Neutrophil (primary cell): ENCODE measurements around the gene GAS7.

Experiments
- H3K27ac ChIP-seq: fragments of 200-600 bp; sonication (generic); 2 replicates; pipeline ENCODE4 v1.5.1; 2016; ENCODE audit warnings: mild to moderate bottlenecking, moderate library complexity
- H3K27me3 ChIP-seq: fragments of 200-600 bp; sonication (generic); 2 replicates; pipeline ENCODE4 v1.6.0; 2016; ENCODE audit warnings: mild to moderate bottlenecking
- H3K36me3 ChIP-seq: fragments of 200-600 bp; sonication (generic); 2 replicates; pipeline ENCODE4 v1.5.1; 2017
- H3K4me1 ChIP-seq, 2 experiments: fragments of 200-600 bp in 1 of 2; sonication (generic) in 1 of 2; 1 replicate in 1 of 2; 2 replicates in 1 of 2; pipeline versions ENCODE4 v1.5.1 to v1.6.1; 2013 to 2016; ENCODE audit warnings: low read depth in 1 of 2, low read length in 1 of 2, mild to moderate bottlenecking in 1 of 2, moderate library complexity in 1 of 2; ENCODE audit not compliant: control insufficient read depth in 1 of 2, insufficient read depth in 1 of 2
- H3K4me3 ChIP-seq, 2 experiments: fragments of 200-600 bp in 1 of 2; sonication (generic) in 1 of 2; 1 replicate in 1 of 2; 2 replicates in 1 of 2; pipeline ENCODE4 v1.5.1; 2013 to 2016; ENCODE audit warnings: low read depth in 1 of 2, low read length in 1 of 2, mild to moderate bottlenecking in 1 of 2, moderate library complexity in 1 of 2
- H3K9me3 ChIP-seq: fragments of 200-600 bp; sonication (generic); 2 replicates; pipeline ENCODE4 v1.5.1; 2016
- TF ChIP-seq, protein P1 (sequence below): fragments of 200-600 bp; sonication (generic); IDR thresholded peaks from 2 replicates; pipeline ENCODE4 v1.5.1; 2016; ENCODE audit warnings: antibody characterized with exemption

GAS7 gene

DNA sequence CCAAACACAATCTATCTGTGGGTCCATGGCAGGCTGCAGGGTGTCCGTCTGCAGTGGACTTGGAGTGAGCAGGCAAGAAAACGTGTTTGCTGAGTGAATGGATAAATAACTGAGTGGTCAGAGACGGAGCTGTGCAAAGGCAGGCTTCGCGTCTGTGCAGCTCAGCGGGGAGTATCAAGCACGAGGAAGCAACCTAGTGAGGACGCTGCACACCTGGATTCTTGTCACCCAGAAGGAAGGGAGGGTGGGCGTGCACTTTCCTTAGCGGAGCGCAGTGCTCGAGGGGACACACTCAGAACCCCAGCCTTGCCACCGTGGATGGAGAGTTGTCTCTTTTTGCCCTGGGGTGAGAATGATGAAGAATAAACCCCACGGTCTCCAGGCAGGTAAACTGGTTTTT, 291.8 kb downstream of the GAS7 start:
- H3K9me3 ChIP-seq, result no peaks in the 10 kb centered on the region
- H3K4me1 ChIP-seq, result peaks cover 2 to 7% of the 10 kb centered on the region in 2 experiments
- peaks cover 10% of the 10 kb centered on the region for H3K36me3 ChIP-seq
- TF ChIP-seq, protein P1, sequence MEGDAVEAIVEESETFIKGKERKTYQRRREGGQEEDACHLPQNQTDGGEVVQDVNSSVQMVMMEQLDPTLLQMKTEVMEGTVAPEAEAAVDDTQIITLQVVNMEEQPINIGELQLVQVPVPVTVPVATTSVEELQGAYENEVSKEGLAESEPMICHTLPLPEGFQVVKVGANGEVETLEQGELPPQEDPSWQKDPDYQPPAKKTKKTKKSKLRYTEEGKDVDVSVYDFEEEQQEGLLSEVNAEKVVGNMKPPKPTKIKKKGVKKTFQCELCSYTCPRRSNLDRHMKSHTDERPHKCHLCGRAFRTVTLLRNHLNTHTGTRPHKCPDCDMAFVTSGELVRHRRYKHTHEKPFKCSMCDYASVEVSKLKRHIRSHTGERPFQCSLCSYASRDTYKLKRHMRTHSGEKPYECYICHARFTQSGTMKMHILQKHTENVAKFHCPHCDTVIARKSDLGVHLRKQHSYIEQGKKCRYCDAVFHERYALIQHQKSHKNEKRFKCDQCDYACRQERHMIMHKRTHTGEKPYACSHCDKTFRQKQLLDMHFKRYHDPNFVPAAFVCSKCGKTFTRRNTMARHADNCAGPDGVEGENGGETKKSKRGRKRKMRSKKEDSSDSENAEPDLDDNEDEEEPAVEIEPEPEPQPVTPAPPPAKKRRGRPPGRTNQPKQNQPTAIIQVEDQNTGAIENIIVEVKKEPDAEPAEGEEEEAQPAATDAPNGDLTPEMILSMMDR, result no peak
- H3K27ac ChIP-seq, result no peak overlapping the region
- H3K4me3 ChIP-seq, result no peak overlapping the region
- no peaks in the 10 kb centered on the region for H3K27me3 ChIP-seq

DNA sequence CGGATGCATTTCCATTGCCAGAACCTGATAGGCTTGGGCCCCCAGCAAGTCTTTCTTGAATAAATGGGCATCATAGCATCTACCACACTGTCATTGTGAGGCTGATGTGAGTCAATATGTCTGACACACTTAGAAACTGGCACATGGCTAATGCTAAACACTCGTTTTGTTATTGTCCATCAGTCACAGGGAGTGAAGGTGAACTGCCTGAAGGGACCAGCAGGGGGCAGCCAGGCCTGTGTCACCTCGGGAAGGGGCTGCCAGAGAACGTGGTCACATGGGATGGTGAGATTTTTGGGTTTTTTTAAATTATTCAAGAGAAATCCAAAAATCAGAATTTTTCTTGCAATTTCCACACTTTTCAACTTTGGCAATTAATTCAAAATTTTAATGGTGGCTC, 292.5 kb downstream of the GAS7 start:
- H3K4me3 ChIP-seq, result no peak overlapping the region
- no peak overlapping the region for H3K27ac ChIP-seq
- H3K27me3 ChIP-seq, result no peaks in the 10 kb centered on the region
- H3K9me3 ChIP-seq, result no peaks in the 10 kb centered on the region
- H3K4me1 ChIP-seq, result peaks cover 9 to 14% of the 10 kb centered on the region in 2 experiments
- peaks cover 3% of the 10 kb centered on the region for H3K36me3 ChIP-seq
- TF ChIP-seq, protein P1, result peak; percentile 25

DNA sequence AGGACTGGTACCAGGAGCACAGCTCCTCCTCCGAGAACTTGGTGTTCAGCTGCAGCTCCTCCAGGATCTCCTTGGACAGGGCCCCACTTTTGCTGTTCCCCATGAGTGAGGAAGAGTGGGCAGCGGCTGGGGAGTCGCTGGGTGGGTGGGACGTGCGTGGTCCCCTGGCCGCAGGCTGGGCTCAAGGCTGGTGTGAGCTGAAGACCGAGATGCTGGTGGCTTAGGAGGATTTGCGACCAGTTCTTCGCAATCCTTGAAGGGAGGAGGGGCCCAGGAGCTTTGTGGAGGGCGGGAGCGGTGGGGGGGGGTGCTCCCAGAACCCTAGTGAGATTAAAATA, 293.4 kb downstream of the GAS7 start, which contains the start of gene RCVRN:
Gene RCVRN, minus strand, starts transcription at position 194 of the 338 bp plus-strand sequence. Its CDS starts 91 bp downstream, at position 103.
- H3K27me3 ChIP-seq, result no peaks in the 10 kb centered on the region
- peaks cover 17 to 23% of the 10 kb centered on the region in 2 experiments for H3K4me1 ChIP-seq
- H3K27ac ChIP-seq, result no peak within 1 kb of the TSS
- H3K36me3 ChIP-seq, result no peaks in the 10 kb centered on the region
- TF ChIP-seq, protein P1, result no peak
- no peaks in the 10 kb centered on the region for H3K9me3 ChIP-seq
- H3K4me3 ChIP-seq, result no peak within 1 kb of the TSS

DNA sequence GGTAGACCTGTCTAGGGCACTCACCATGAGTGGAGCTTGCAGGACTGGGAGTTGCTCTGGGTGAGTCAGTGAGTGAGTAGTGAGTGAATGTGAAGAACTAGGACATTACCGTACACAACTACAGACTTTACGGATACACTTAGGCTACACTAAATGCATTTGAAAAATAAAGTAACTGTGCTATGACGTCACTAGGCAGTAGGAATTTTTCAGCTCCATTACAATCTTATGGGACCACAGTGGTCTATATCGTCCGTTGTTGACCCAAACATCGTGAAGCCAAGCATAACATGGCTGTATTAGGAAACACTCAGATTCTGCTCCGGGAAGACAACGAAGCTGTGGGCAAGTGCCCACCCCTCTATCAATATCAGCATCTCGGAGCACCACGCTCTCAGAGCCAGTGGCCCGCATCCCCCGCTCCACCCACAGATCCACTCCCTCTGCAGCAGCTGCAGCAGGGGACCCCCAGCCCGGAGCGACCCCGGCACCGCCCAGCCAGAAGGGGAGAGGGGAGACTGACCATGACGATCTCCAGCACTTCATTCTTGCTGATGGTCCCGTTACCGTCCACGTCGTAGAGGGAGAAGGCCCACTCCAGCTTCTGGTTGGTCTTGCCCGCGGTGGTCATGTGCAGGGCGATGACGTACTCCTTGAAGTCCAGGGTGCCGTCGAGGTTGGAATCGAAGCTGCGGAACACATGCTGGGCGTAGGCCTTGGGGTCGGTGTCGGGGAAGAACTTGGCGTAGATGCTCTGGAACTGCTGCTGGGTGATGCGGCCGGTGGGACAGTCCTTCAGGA, 293.9 kb downstream of the GAS7 start:
- H3K4me3 ChIP-seq, result no peak overlapping the region
- H3K9me3 ChIP-seq, result no peaks in the 10 kb centered on the region
- TF ChIP-seq, protein P1, result no peak
- H3K27me3 ChIP-seq, result no peaks in the 10 kb centered on the region
- no peaks in the 10 kb centered on the region for H3K36me3 ChIP-seq
- peaks cover 23 to 29% of the 10 kb centered on the region in 2 experiments for H3K4me1 ChIP-seq
- H3K27ac ChIP-seq, result no peak overlapping the region

DNA sequence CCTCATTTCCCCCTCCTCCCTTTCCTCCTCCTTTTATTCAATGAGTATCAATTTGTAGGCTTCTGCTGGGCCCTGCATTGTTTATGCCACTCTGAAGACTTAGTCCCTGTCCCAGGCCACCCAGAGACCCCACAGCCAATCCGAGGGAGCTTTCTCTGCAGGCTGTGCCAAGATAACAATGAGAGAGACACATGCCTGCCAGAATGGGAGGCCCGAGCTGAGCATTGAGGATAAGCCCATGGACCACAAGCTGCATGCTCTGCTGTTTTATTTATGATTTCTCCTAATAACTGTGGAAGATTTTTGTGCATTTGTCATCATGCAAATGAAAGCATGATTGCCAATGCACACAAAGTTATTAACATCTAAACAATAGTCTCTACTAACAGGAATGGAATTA, 296.3 kb downstream of the GAS7 start:
- H3K27ac ChIP-seq, result no peak overlapping the region
- no peak overlapping the region for H3K4me3 ChIP-seq
- no peaks in the 10 kb centered on the region for H3K27me3 ChIP-seq
- H3K4me1 ChIP-seq, result peaks cover 35 to 36% of the 10 kb centered on the region in 2 experiments
- H3K36me3 ChIP-seq, result no peaks in the 10 kb centered on the region
- no peaks in the 10 kb centered on the region for H3K9me3 ChIP-seq
- TF ChIP-seq, protein P1, result no peak
